ENCODE measurements around the gene LRRC57.

The LRRC57 gene

DNA sequence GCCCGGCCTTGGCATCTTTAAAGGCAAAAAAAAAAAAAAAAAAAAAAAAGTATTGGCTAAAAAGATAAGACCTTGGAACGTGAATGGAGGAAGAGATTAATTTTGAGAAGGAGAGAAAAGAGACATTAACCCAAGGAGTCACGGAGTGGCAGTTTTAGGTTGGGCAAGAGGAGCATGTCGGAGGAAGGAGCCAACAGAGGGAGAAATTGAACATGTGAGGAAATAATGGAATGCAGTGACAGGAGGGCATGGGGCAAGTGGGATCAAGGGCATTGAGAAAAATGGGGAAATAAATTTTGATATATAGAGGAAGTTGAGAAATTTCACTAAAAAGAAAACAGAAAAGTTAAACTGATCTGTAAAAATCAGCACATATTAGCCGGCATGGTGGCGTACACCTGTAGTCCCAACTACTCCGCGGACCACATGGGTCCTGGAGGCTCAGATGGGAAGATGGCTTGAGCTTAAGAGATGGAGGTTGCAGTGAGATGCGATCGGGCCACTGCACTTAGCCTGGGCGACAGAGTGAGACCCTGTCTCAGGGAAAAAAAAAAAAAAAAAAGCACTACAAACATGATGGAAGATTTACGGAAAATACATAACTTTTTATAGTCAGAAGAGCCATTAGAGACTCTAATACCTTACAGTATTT, 1.3 kb upstream of the LRRC57 start:
- DNase-seq (ENCODE audit: low spot score), result no peak

DNA sequence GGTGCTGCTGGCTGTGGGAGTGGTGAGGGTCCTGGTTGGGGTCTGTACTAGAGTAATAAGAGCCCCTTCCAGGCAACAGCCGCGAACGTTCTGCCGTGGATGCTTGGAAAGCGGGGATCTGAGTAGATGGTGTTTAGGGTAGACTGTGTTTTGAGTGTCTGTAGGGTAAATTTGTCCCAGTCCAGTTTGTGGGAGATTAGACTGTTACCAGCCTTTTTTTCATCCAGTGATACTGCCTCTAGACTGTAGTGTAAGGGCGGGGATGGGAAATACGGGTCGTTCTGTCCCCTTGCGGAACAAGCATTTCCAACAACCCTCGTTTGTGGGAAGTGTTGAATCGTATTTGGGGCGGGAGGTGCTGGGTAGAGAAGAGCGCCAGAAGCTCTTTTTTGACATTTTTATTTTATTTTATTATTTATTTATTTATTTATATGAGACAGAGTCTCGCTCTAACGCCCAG, 469 bp upstream of the LRRC57 start:
- DNase-seq (ENCODE audit: low spot score), result peak; percentile 46

DNA sequence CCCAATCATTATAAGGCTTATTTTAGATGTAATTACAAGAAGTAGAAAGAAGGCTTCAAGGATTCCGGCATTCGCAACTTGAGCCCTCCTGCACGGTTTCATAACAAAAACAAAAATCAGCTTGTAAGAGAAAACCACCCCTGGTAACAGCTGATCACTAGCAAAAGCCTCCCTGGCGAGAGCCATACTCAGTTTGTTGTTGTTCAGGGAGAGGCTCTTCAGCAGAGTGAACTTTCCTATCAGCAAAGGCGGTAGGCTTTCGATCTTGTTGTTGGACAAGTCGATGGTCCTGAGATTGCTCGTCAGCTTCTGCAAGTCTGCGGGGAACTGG, 710 bp downstream of the LRRC57 start:
- DNase-seq (ENCODE audit: low spot score), result no peak

DNA sequence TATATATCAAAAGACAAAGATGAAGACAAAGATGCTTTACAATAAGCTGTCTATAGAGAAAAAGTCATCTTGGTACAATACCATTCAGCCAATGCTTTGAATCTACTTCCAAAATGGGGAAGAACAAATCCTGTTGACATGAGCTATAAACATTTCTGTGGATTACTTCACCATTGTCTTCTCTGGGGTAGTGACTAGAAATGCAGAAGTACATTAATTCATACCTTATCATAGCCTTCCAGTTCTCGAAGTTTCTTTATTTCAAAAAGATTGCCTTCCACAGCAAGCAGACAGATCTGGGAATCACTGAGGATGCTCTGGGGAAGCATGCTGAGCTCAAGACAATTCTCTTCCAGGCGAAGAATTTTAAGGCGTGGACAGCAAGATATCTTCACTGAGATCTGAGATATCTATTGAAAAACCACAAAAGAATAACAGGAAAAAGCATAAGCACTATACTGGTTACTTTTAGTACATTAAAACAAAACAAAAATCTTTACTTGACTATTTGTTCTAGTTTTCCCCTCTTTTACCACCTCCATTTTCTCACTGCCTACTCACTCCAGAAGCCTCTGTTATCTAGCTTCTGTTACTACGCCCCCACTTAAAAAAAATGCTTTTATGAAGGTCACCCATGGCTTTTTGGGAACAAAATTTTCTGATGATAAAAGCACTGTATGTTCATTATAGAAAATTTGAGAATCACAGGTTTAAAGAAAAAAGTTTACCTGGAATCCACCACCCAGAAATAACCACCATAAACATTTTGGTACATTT, 3.6 kb downstream of the LRRC57 start:
- no peak for DNase-seq (ENCODE audit: low spot score)

DNA sequence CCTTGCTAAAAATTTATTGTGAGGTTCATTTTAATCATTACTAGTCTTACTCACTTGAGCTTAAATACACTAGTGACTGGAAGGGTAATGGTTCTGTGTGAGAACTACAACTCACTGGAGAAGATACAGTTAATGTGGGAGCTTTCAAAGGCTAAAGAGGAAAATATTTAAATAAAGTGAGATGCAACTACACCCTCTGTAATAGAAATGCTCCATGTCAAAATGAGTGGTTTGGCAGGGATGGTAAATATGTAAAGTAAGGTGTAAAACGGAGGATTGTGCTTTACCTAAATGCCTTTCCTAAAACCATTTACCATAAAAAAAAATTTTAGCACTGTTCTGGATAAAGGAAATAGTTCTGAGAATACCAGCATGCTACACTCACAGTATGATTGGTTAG, 15.3 kb downstream of the LRRC57 start:
- no peak for DNase-seq (ENCODE audit: low spot score)

DNA sequence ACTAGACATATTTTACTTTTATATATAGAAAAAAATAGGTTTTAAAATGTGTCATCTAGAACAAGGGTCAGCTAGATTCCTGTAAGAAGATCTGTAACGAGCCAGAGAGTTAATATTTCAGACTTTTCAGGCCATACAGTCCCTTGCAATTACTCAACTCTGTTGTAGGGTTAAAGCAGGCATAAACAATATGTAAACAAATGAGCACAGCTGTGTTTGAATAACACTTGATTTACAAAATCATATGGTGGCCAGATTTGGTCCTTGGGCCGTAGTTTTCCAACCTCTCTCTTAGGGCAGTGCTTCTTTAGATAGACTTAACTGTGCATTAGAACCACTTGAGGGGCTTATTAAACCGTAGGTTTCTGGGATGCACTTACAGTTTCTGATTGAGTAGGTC, 19.6 kb downstream of the LRRC57 start:
- DNase-seq (ENCODE audit: low spot score), result no peak

DNA sequence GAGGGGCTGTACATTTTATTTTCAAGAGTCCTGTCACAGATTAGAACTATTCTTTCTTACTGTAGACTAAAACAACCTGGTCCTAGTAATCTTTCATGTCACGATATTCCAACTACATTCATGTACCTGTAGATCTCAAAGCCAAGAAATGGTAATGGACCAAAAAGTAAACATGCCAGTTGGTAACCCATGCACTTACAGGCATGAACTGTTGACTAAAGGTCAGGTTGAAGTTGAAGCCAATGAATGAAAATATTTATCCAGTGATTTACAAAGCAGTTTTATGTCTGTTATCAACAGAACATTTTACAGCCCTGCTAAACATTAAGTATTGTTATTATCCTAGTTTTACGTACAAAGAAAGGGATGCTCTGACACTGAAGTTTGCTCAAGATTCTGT, 25.3 kb downstream of the LRRC57 start:
- no peak for DNase-seq (ENCODE audit: low spot score)

DNA sequence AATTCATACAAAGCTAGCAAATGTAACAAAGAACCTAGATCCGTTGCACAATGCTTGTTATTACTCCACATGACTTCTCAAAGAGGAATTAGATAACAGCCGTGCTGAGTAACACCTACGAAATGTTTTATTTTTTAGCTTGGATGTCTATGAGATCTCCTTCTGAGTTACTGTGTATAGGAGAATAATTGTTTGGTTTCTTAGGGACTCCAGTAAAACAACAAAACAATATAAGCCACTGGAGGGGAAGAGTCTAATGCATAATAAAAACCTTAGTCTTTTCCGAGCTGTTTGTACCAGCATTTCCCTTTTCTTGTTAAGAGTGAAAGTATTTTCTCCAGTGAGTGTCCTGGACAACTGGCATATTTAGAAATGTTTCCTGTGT, 37.6 kb downstream of the LRRC57 start:
- DNase-seq (ENCODE audit: low spot score), result no peak

DNA sequence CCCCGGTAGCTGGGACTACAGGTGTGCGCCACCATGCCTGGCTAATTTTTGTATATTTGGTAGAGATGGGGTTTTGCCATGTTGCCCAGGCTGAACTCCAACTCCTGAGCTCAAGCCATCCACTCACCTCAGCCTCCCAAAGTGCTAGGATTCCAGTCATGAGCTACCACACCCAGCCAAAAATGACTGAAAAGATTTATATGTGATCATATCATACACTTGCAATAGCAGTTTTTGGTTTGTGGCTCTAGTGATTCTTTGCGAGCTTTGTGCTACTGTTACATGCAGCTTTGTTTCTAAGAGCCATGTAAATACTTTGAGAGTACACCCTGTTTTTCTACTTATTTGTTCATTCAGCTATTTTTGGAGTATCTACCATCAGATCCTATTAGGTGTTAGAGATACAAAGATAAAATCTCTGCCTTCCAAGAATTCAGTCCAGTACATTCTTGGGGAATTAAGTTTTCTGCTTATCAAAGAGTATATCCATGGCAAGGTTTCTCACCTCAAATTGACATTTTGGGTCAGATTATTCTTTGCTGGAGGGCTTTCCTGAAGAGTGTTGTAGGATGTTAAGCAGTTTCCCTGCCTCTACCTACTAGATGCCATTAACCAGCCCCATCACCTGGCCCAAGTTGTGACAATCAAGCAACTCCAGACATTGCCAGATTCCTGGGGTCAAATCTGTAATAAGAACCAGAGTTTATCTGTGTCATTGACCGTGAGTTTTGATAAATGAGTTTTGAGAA, 38.2 kb downstream of the LRRC57 start:
- no peak for DNase-seq (ENCODE audit: low spot score)

DNA sequence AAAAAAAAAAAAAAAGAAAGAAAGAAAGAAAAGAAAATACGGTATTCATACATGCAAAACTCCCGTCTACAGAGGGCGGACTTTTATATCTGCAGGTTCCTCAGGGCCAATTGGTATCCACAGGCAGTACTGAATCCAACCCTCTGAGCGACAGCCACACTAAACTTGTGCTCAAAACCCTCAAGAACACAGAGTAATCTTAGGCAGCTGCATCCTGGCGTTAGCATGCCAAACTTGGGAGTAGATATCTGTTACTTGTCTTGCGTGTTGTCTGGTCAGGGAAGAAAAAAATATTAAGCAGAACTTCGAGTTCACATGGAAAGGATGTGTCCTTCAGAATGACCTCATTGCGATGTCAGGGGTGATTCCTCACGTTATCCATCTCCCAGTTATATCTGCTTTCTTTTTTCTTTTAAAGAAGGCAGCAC, 40.3 kb downstream of the LRRC57 start:
- no peak for DNase-seq (ENCODE audit: low spot score)

DNA sequence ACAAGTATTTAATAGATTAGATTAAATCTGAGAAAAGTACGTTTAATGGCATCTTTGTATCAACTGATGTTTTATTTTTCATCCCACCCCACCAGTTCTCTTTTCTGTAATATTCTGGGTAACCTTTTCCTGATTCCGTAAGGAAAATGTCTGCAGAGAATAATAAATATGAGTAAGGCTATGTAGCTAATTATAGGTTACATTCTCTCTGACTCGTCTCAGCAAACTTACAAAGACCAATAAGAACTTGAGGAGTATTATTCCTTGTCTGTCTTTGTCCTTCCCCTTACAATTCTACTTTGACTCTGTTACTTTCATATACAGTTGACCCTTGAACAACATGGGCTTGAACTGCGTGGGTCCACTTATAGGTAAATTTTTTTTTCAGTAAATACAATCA, 41.1 kb downstream of the LRRC57 start:
- no peak for DNase-seq (ENCODE audit: low spot score)

DNA sequence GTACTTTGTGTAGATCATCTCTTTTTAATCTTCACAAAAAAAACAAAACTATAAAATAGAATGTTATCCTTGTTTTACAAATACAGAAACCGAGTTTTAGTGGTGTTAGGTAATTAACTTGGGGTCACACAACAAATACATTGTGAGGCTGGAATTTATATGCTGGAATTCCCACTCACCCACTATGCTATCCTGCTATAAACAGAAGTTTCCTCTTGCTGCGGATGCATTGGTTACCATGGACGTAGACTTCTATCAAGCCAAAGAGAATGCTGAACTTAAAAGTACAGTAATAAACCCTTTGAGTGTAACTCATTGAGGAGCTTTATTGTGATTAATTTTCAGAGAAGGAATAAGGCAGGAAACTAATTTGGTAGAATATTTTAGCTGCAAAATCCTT, 44.0 kb downstream of the LRRC57 start:
- no peak for DNase-seq (ENCODE audit: low spot score)

DNA sequence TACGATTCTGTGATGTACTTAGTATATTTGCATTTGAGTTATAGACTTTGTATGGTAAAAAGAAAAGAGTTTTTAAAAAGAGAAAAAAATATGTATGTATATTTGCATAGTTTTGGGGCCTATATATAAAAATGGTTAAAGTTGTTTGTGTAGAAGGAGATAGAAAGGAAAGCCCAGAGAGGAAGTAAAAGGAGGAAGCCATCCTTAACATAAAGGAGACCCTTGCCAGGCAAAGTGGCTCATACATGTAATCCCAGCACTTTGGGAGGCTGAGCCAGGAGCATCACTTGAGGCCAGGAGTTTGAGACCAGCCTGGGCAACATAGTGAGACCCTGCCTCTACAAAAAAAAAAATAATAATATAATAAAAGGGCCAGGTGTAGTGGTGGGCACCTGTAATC, 44.8 kb downstream of the LRRC57 start:
- no peak for DNase-seq (ENCODE audit: low spot score)

DNA sequence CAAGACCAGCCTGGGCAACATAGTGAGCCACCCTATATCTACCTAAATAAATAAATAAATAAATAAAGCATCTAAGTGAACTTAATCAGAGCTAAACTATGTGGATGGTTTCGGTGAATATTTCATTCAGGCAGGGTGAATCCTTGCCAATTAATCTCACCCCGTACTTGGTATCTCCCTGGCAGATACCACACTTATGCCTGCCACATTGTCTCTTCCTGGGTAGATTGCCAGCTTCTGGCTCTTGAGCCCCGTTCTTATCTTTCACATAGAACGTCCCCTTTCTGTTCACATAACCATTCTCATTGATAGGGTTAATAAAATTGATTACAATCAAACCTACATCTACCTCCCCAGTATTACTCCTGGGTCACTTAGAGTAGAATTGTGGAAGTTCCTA, 46.1 kb downstream of the LRRC57 start:
- no peak for DNase-seq (ENCODE audit: low spot score)

DNA sequence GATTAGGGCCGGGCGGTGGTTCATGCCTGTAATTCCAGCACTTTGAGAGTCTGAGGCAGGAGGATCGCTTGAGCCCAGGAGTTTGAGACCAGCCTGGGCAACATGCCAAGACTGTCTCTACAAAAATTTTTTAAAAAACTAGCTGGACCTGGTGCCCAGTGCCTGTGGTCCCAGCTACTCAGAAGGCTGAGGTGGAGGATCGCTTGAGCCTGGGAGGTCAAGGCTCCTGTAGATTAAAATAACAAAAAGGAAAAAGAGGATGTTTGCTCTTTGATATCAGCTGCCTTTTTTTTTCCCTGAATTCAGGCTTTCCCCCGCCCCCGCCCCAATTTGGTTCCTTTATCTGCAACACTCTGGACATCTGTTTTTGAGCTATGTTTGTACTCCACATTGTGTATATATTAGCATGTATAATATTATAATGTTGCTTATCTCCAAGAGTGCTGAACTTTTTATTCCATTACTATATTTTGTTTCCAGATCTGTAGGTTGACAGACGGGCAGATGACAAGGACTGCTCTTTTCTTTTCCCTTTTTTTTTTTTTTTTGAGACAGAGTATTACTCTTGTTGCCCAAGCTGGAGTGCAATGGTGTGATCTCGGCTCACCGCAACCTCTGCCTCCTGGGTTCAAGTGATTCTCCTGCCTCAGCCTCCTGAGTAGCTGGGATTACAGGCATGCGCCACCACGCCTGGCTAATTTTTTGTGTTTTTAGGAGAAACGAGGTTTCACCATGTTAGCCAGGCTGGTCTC, 48.6 kb downstream of the LRRC57 start:
- DNase-seq (ENCODE audit: low spot score), result no peak

DNA sequence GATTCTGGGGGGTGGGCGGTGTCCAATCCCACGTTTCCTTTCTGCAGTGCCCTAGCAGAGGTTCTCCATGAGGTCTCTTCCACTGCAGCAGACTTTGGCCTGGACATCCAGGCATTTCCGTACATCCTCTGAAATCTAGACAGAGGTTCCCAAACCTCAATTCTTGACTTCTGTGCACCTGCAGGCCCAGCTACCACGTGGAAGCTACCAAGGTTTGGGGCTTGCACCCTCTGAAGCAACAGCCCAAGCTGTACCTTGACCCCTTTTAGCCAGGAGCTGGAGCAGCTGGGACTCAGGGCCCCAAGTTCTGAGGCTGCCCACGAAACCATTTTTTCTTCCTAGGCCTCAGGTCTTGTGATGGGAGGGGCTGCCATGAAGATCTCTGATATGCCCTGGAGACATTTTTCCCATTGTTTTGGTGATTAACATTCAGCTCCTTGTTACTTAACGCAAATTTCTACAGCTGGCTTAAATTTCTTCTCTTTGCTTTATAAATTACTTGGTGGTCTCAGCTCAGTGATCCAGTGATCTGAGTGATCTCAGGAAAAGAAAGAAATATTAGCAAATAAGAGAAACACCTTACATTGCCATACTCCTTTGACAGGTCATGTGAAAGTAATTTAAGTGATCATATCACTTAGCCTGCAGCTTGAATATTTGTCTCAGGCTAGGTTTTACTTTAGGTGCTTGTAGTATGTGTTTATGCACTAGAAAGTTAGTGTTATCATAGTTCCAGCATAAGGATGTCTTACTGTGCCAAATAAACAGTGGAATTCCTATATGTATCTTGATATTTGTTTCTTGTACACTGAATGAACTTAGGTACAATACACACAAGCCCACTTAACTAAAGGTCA, 50.2 kb downstream of the LRRC57 start:
- no peak for DNase-seq (ENCODE audit: low spot score)

DNA sequence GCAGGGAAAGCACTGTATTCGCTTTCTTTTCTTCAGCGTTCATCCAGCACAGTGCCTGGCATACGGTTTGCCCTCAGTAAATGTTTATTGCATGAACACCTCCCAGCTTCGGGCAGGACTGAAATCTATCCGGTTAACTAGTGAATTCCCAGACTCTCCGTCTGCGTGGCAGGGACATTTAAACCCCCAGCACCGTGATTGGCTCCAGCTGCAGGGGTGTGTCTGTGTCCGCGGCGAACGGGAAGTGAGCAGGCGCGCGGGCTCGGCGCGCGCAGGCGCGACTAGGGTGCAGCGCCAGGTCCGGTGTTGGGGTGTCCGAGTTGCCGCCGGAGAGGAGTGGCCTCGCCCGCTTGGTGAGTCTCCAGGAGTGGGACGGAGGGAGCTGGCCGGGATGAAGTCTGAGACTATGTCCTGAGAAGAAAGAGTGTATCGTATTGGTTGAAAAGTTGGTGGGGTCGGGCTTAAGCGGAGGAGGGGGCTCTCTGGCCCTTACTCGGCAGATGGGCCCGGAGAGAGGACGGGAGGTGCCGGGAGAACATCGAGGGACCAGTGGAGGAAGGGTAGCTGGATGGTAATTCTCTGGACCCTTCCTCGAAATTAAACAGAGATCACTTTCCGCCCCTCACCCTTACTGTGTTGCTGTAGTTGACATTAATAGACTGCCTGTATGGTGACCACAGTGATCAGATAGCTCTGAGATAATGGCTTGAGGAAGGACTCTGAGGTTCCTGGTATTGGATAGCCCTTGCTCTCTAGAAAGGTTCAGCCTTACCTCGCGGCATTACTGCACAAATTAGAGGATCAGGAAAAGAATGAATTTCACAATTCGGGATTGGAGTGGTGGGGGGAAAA, 53.0 kb downstream of the LRRC57 start, which contains the start of gene SNAP23:
TSS of gene SNAP23 (plus strand) at position 274 of the 852 bp plus-strand sequence. CDS start 16,213 bp downstream, outside the sequence.
- peak; percentile 97 for DNase-seq (ENCODE audit: low spot score)

DNA sequence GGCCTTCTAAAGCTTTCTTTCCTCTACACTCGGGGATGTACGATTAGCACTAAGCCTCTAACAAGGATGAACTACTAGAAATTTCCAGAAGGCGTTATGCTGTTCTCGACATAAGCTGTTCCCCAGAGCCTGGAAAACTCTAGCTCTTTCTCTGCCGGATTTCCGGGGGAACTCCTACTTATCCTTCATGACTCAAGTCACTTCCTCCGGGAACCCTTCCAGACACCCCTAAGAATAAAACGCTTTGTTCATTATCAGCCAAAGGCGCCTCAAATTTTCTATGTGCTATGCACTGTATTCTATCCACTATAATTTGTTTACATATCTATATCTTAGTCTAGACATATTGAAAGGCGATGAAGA, 53.6 kb downstream of the LRRC57 start:
- peak; percentile 68 for DNase-seq (ENCODE audit: low spot score)

DNA sequence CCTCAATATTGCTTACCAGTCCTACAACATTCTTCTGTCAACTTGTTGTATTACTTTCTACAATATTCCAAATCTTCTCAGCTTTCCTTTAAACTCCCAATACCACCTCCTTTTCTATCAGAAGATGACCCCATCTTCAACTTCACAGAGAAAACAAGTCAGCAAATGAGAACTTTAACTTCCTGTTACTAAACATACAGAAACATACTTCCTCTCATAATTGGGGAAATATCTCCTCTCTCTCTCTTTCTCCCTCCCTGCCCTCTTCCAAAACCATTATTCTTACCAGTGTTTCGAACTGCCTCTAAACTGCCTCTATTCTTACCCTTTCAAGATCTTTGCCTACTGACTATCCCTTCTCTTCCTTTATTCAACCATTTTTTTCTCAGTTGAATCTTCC, 54.9 kb downstream of the LRRC57 start:
- no peak for DNase-seq (ENCODE audit: low spot score)

DNA sequence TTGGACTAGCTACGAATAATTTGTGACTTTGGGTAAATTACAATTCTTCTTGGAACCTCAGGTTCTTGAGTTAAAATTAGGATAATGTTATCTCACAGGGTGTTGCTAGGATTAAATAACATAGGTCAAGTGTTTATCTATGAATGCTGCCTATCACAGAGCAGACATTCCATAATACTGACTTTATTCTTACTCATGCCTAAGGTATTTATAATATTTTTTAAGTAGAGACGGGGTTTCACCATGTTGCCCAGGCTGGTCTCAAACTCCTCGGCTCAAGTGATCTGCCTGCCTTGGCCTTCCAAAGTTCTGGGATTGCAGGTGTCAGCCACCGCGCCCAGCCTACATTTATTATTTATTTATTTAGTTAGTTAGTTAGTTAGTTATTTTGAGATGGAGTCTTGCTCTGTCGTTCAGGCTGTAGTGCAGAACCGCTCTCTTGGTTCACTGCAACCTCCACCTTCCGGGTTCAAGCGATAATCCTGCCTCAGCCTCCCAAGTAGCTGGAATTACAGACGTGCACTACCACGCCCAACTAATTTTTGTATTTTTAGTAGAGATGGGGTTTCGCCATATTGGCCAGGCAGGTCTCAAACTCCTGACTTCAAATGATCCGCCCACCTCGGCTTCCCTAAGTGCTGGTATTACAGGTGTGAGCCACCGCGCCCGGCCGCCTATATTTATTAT, 56.9 kb downstream of the LRRC57 start:
- peak; percentile 79 for DNase-seq (ENCODE audit: low spot score)
